PC-3 (cell line): Measurements from ENCODE around the gene PRKACB. TPM values are rescaled to one million over a fixed set of nuclear protein-coding genes. Genes with fewer than 3 reads are reported as not detected.
A peak's percentile ranks its signal among the peaks of the same experiment; 100 is the strongest.

Experiments used
- ATAC-seq: fragments of 200-7000 bp; cut with Tn5 transposase; 2 replicates; pipeline ENCODE4 v1.9.1; 2020; ENCODE audit warnings: mild to moderate bottlenecking, moderate library complexity
- BruUV-seq: library from RNA; stranded (reverse); fragments of 400-500 nt; replicated peaks from 2 replicates; lab custom pipeline; 2021; lab: Mats Ljungman, UMichigan
- CTCF ChIA-PET: fragments of 300-600 bp; sonication (Branson Sonifier 250); formaldehyde crosslinking; loops from one replicate; lab custom pipeline; 2022; ENCODE audit warnings: antibody characterized with exemption; lab: Charles Lee
- POLR2A ChIA-PET: fragments of 300-600 bp; sonication (Branson Sonifier 250); formaldehyde crosslinking; loops from one replicate; lab custom pipeline; 2022; ENCODE audit warnings: antibody characterized with exemption; ENCODE audit not compliant: unreplicated experiment; lab: Charles Lee
- DNase-seq: peaks from one replicate; pipeline ENCODE4 v3.0.0-alpha.2; 2015
- H2AFZ ChIP-seq: fragments of 300-600 bp; sonication (generic); 2 replicates; pipeline ENCODE4 v1.6.0; 2016; ENCODE audit warnings: antibody characterized with exemption, low read length
- H3F3A ChIP-seq: fragments of 300-600 bp; sonication (generic); one replicate; pipeline ENCODE4 v1.6.0; 2017; ENCODE audit warnings: antibody characterized with exemption, low read length, control low read depth, mild to moderate bottlenecking; ENCODE audit not compliant: unreplicated experiment
- H3K27ac ChIP-seq: fragments of 300-600 bp; sonication (generic); 2 replicates; pipeline ENCODE4 v1.5.1; 2016; ENCODE audit warnings: mild to moderate bottlenecking, low read length
- H3K27me3 ChIP-seq: fragments of 300-600 bp; sonication (generic); 2 replicates; pipeline ENCODE4 v1.6.1; 2016; ENCODE audit warnings: low read length, mixed read lengths
- H3K36me3 ChIP-seq: fragments of 300-600 bp; sonication (generic); 2 replicates; pipeline ENCODE4 v1.6.1; 2016; ENCODE audit warnings: low read depth, mixed run types, low read length, mixed read lengths
- H3K4me1 ChIP-seq: fragments of 300-600 bp; sonication (generic); 2 replicates; pipeline ENCODE4 v1.5.1; 2016; ENCODE audit warnings: low read length; ENCODE audit not compliant: insufficient read depth
- H3K4me2 ChIP-seq: fragments of 300-600 bp; sonication (generic); 2 replicates; pipeline ENCODE4 v1.6.0; 2016; ENCODE audit warnings: low read length
- H3K4me3 ChIP-seq: fragments of 300-600 bp; sonication (generic); 2 replicates; pipeline ENCODE4 v1.5.1; 2016; ENCODE audit warnings: mild to moderate bottlenecking, low read length, mixed read lengths
- H3K79me2 ChIP-seq: fragments of 300-600 bp; sonication (generic); 2 replicates; pipeline ENCODE4 v1.6.1; 2017; ENCODE audit warnings: low read length, mixed read lengths
- H3K9ac ChIP-seq: fragments of 300-600 bp; sonication (generic); 2 replicates; pipeline ENCODE4 v1.6.0; 2016; ENCODE audit warnings: mild to moderate bottlenecking, low read length
- H3K9me2 ChIP-seq: fragments of 300-600 bp; sonication (generic); replicated peaks from 2 replicates; pipeline ENCODE4 v1.6.1; 2016; ENCODE audit warnings: mixed run types, low read length, mixed read lengths
- H3K9me3 ChIP-seq: fragments of 300-600 bp; sonication (generic); 2 replicates; pipeline ENCODE4 v1.6.1; 2016; ENCODE audit warnings: low read length, mixed read lengths
- H4K20me1 ChIP-seq: fragments of 300-600 bp; sonication (generic); 2 replicates; pipeline ENCODE4 v1.6.1; 2016; ENCODE audit warnings: low read length, mixed read lengths
- EZH2 ChIP-seq: fragments of 300-600 bp; sonication (generic); IDR thresholded peaks from one replicate; pipeline ENCODE4 v1.6.1; 2017; ENCODE audit warnings: antibody characterized with exemption, mild to moderate bottlenecking, low read length; ENCODE audit not compliant: unreplicated experiment
- EZH2phosphoT487 ChIP-seq: fragments of 300-600 bp; sonication (generic); IDR thresholded peaks from 2 replicates; pipeline ENCODE4 v1.6.1; 2018; ENCODE audit warnings: mild to moderate bottlenecking, antibody characterized with exemption, low read length, borderline replicate concordance
- intact Hi-C: fragments of 100-400 bp; cut with micrococcal nuclease; formaldehyde crosslinking; loops from 2 replicates; pipeline ENCODE4 v1.9.0; 2023
- total RNA-seq: library from RNA; depleted of rRNA; stranded (reverse); fragments of >200 nt; gene quantifications from 2 replicates; pipeline ENCODE4 v1.2.3, GENCODE V29; 2014
- TF ChIP-seq, protein P1 (sequence below): fragments of 300-600 bp; sonication (generic); conservative IDR thresholded peaks from 2 replicates; pipeline ENCODE4 v1.5.1; 2017; ENCODE audit warnings: antibody characterized with exemption, low read depth, mild to moderate bottlenecking, low read length

The PRKACB gene
- total RNA-seq, 1 experiment from 2014 or later: 7.8 TPM

DNA sequence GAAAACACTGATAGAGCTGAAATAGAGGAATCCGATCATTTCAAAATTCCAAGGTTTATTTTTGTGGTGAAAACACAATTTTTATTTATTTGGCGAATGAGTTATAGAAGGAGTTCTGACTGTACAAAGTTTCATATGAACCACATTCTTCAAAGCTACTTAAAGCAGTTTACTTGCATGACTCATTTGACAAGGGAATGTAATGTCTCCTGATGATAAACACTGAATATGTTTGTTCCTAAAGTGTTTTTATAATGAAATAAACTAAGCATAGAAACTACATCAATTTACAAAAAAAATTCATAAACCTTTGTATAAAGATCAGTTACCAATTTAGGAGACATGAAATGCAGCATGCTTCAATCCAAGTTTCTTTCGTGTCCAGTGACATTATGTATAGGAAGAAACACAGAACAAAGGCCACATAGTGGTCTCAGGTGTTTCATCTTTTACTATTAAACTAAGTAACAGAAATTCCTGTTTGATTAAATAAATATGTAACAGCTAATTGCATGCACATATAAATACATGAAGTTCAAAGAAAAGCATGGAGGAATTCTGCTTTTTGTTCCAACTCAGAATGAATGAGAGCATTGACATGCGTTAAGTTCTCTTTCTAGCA, 2.5 kb downstream of the PRKACB start:
- no TSS peak for BruUV-seq
- CTCF ChIA-PET: interaction anchor here (1.0 kb wide), 1 partner anchor 287 kb away, joined by 3 read pairs; no protein-coding TSS in a partner anchor

DNA sequence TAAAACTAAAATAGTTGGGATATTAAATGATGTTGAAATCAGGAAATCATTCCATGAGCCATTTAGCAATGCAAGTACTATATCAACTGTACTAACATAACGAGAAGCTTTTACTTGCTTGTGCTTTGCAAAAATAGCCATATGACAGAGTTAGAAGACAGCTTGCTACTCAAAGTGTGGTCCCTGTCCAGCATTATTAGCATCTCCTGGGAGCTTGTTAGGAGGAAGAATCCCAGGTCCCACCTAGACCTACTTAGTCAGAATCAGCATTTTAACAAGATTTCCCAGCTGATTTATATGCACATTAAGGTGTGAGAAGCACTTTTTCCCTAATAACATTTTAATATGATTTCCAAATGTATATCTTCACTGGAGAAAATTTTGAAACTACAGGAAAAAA, 4.7 kb downstream of the PRKACB start:
- H3K9me2 ChIP-seq: no peaks in the 10 kb centered on the region
- H3K36me3 ChIP-seq: no peaks in the 10 kb centered on the region
- CTCF ChIA-PET: no interaction called here
- H2AFZ ChIP-seq: no peak overlapping the region
- no peak overlapping the region for H3K9ac ChIP-seq
- TF ChIP-seq, protein P1, sequence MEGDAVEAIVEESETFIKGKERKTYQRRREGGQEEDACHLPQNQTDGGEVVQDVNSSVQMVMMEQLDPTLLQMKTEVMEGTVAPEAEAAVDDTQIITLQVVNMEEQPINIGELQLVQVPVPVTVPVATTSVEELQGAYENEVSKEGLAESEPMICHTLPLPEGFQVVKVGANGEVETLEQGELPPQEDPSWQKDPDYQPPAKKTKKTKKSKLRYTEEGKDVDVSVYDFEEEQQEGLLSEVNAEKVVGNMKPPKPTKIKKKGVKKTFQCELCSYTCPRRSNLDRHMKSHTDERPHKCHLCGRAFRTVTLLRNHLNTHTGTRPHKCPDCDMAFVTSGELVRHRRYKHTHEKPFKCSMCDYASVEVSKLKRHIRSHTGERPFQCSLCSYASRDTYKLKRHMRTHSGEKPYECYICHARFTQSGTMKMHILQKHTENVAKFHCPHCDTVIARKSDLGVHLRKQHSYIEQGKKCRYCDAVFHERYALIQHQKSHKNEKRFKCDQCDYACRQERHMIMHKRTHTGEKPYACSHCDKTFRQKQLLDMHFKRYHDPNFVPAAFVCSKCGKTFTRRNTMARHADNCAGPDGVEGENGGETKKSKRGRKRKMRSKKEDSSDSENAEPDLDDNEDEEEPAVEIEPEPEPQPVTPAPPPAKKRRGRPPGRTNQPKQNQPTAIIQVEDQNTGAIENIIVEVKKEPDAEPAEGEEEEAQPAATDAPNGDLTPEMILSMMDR: no peak
- no peak for TF ChIP-seq EZH2
- no peak for TF ChIP-seq EZH2phosphoT487
- no peak overlapping the region for H3K27ac ChIP-seq
- H3K9me3 ChIP-seq: no peaks in the 10 kb centered on the region
- POLR2A ChIA-PET: no interaction called here
- no peaks in the 10 kb centered on the region for H4K20me1 ChIP-seq
- BruUV-seq: no TSS peak
- intact Hi-C loops: no loop called here
- no peak overlapping the region for H3K4me2 ChIP-seq
- H3K27me3 ChIP-seq: no peaks in the 10 kb centered on the region
- no peak for DNase-seq
- peaks cover 35% of the 10 kb centered on the region for H3K4me1 ChIP-seq
- H3K4me3 ChIP-seq: no peak overlapping the region
- no peak for ATAC-seq
- no peaks in the 10 kb centered on the region for H3K79me2 ChIP-seq
- no peaks in the 10 kb centered on the region for H3F3A ChIP-seq

More for the DNA sequence above, 2.5 kb downstream of the PRKACB start:
- Histone ChIP-seq H2AFZ (no peak overlapping the region), H3K9me2 (no peaks in the 10 kb centered on the region), H3K27ac (peak overlapping the region; percentile 77), H3K4me1 (peaks cover 39% of the 10 kb centered on the region), H3K9ac (peak overlapping the region; percentile 21; the same call in 1 of the 2 replicates), H3K27me3 (no peaks in the 10 kb centered on the region), H3K9me3 (no peaks in the 10 kb centered on the region), H3K79me2 (no peaks in the 10 kb centered on the region), H3F3A (no peaks in the 10 kb centered on the region), H3K4me3 (peak overlapping the region; percentile 19; the same call in 1 of the 2 replicates), H3K36me3 (no peaks in the 10 kb centered on the region), H3K4me2 (peak overlapping the region; percentile 55), H4K20me1 (no peaks in the 10 kb centered on the region)
- TF ChIP-seq, protein P1: no peak
- TF ChIP-seq EZH2phosphoT487 (no peak), EZH2 (no peak)
- DNase-seq: peak; percentile 80
- ATAC-seq: peak; percentile 91
- POLR2A ChIA-PET: interaction anchor here (0.6 kb wide), 1 partner anchor 224 kb away, joined by 3 read pairs; no protein-coding TSS in a partner anchor
- intact Hi-C loops: loop anchor here (1.0 kb wide), 2 partner anchors 28 to 101 kb away; no protein-coding TSS in a partner anchor

DNA sequence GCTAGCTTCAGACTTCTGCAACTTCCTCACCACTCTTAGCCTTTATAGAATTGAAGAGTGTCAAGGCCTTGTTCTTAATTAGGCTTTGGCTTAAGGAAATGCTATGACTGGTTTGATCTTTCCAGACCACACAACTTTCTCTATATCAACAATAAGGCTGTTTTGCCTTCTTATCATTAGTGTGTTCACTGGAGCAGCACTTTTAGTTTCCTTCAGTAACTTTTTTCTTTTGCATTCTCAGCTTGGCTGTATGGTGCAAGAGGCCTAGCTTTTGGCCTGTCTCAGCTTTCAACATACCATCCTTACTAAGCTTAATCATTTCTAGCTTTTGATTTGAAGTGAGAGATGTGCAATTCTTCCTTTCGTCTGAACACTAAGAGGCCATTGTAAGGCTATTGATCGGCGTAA, 8.6 kb downstream of the PRKACB start:
- no peak overlapping the region for H2AFZ ChIP-seq
- no peak overlapping the region for H3K27ac ChIP-seq
- POLR2A ChIA-PET: no interaction called here
- no peaks in the 10 kb centered on the region for H3K9me3 ChIP-seq
- DNase-seq: no peak
- H3K4me3 ChIP-seq: no peak overlapping the region
- H3K4me2 ChIP-seq: no peak overlapping the region
- no peaks in the 10 kb centered on the region for H3F3A ChIP-seq
- no peak for TF ChIP-seq EZH2
- TF ChIP-seq, protein P1: no peak
- no peak for TF ChIP-seq EZH2phosphoT487
- no peaks in the 10 kb centered on the region for H3K27me3 ChIP-seq
- CTCF ChIA-PET: no interaction called here
- peaks cover 16% of the 10 kb centered on the region for H3K4me1 ChIP-seq
- no peak overlapping the region for H3K9ac ChIP-seq
- H4K20me1 ChIP-seq: no peaks in the 10 kb centered on the region
- no peaks in the 10 kb centered on the region for H3K9me2 ChIP-seq
- no peak for ATAC-seq
- no TSS peak for BruUV-seq
- no peaks in the 10 kb centered on the region for H3K79me2 ChIP-seq
- intact Hi-C loops: no loop called here
- no peaks in the 10 kb centered on the region for H3K36me3 ChIP-seq
